Muscle layer of duodenum (tissue), 2 donors: ENCODE results near the gene TOM1L2.
"Not testable (repeated sequence)": the region's sequence is repeated elsewhere in the genome, so short reads cannot be mapped to it uniquely, and the experiment has no call there.

ENCODE experiments used
- H3K27ac ChIP-seq: one replicate; pipeline ENCODE4 v1.7.0; 2013; ENCODE audit warnings: mild to moderate bottlenecking, low read length
- H3K27me3 ChIP-seq: one replicate; pipeline ENCODE4 v1.7.0; 2013; ENCODE audit warnings: low read depth, mild to moderate bottlenecking, control low read depth, low read length
- H3K36me3 ChIP-seq, 2 donors: one replicate each; pipeline ENCODE4 v1.7.0; 2013; ENCODE audit warnings: low read length in 2 of 2, control low read depth in 1 of 2, mild to moderate bottlenecking in 1 of 2; ENCODE audit not compliant: insufficient read depth in 2 of 2, control insufficient read depth in 1 of 2
- H3K4me1 ChIP-seq, 2 donors: one replicate each; pipeline ENCODE4 v1.7.0; 2013; ENCODE audit warnings: low read length in 2 of 2, mild to moderate bottlenecking in 2 of 2, control low read depth in 1 of 2, moderate library complexity in 1 of 2; ENCODE audit not compliant: insufficient read depth in 2 of 2, control insufficient read depth in 1 of 2
- H3K4me3 ChIP-seq, 2 donors: one replicate each; pipeline ENCODE4 v1.7.0; 2013; ENCODE audit warnings: low read length in 2 of 2, low read depth in 1 of 2, mild to moderate bottlenecking in 1 of 2
- H3K9me3 ChIP-seq, 2 donors: one replicate each; pipeline ENCODE4 v1.7.0; 2013; ENCODE audit warnings: low read length in 2 of 2, control low read depth in 1 of 2, mild to moderate bottlenecking in 1 of 2; ENCODE audit not compliant: control insufficient read depth in 1 of 2
- donor health status: healthy.

TOM1L2 gene

GRCh38 chr17:17965152-17965721 lies 7.0 kb downstream of the TOM1L2 start:
- Histone ChIP-seq H3K27ac (no peak overlapping the region), H3K36me3 (no peaks in the 10 kb centered on the region), H3K4me1 (peaks cover under 1 to 25% of the 10 kb centered on the region in 2 donors), H3K9me3 (no peaks in the 10 kb centered on the region), H3K4me3 (no peak overlapping the region), H3K27me3 (no peaks in the 10 kb centered on the region)

- Histone ChIP-seq H3K36me3 (no peaks in the 10 kb centered on the region), H3K27ac (no peak overlapping the region), H3K4me1 (peaks cover 0 to 26% of the 10 kb centered on the region in 2 donors)
Observed at GRCh38 chr17:17964710-17965109, 7.5 kb downstream of the TOM1L2 start.

GRCh38 chr17:17963694-17964436 lies 8.3 kb downstream of the TOM1L2 start:
- no peaks in the 10 kb centered on the region for H3K36me3 ChIP-seq
- no peaks in the 10 kb centered on the region for H3K9me3 ChIP-seq
- peaks cover 7 to 28% of the 10 kb centered on the region in 2 donors for H3K4me1 ChIP-seq
- no peak overlapping the region for H3K4me3 ChIP-seq
- H3K27me3 ChIP-seq = no peaks in the 10 kb centered on the region
- no peak overlapping the region for H3K27ac ChIP-seq

More at GRCh38 chr17:17964710-17965109, 7.5 kb downstream of the TOM1L2 start:
- no peak overlapping the region for H3K4me3 ChIP-seq
- H3K27me3 ChIP-seq = no peaks in the 10 kb centered on the region
- H3K9me3 ChIP-seq = no peaks in the 10 kb centered on the region

GRCh38 chr17:17963066-17963465 lies 9.1 kb downstream of the TOM1L2 start:
- Histone ChIP-seq H3K36me3 (no peaks in the 10 kb centered on the region), H3K27me3 (no peaks in the 10 kb centered on the region), H3K4me1 (peaks cover 15 to 36% of the 10 kb centered on the region in 2 donors), H3K27ac (no peak overlapping the region), H3K9me3 (no peaks in the 10 kb centered on the region), H3K4me3 (no peak overlapping the region)

GRCh38 chr17:17960500-17961030 lies 11.6 kb downstream of the TOM1L2 start:
- Histone ChIP-seq H3K36me3 (no peaks in the 10 kb centered on the region), H3K27ac (peak overlapping the region; percentile 83), H3K27me3 (no peaks in the 10 kb centered on the region), H3K4me3 (peak overlapping the region in 1 of 2 donors; percentile 52), H3K4me1 (peaks cover 18 to 27% of the 10 kb centered on the region in 2 donors), H3K9me3 (no peaks in the 10 kb centered on the region)

GRCh38 chr17:17959520-17960361 lies 12.5 kb downstream of the TOM1L2 start:
- H3K36me3 ChIP-seq = peaks cover 0 to 3% of the 10 kb centered on the region in 2 donors
- peak overlapping the region; percentile 40 to 52 for H3K4me3 ChIP-seq
- peaks cover 18 to 24% of the 10 kb centered on the region in 2 donors for H3K4me1 ChIP-seq
- H3K27ac ChIP-seq = peak overlapping the region; percentile 83
- H3K9me3 ChIP-seq = no peaks in the 10 kb centered on the region
- no peaks in the 10 kb centered on the region for H3K27me3 ChIP-seq

- peaks cover 18 to 24% of the 10 kb centered on the region in 2 donors for H3K4me1 ChIP-seq
- H3K36me3 ChIP-seq = peaks cover 0 to 3% of the 10 kb centered on the region in 2 donors
- H3K27me3 ChIP-seq = no peaks in the 10 kb centered on the region
- H3K4me3 ChIP-seq = peak overlapping the region in 1 of 2 donors; percentile 52
- peak overlapping the region; percentile 83 for H3K27ac ChIP-seq
- H3K9me3 ChIP-seq = no peaks in the 10 kb centered on the region
Observed at GRCh38 chr17:17958982-17959381, 13.2 kb downstream of the TOM1L2 start.

- Histone ChIP-seq H3K9me3 (no peaks in the 10 kb centered on the region), H3K4me1 (peaks cover 18 to 24% of the 10 kb centered on the region in 2 donors), H3K27me3 (no peaks in the 10 kb centered on the region), H3K36me3 (peaks cover 0 to 3% of the 10 kb centered on the region in 2 donors), H3K4me3 (no peak overlapping the region), H3K27ac (peak overlapping the region; percentile 83)
Observed at GRCh38 chr17:17957584-17957916, 14.7 kb downstream of the TOM1L2 start.

- not testable (repeated sequence) for H3K27ac ChIP-seq, H3K9me3 ChIP-seq, H3K27me3 ChIP-seq, H3K36me3 ChIP-seq, H3K4me3 ChIP-seq
- H3K4me1 ChIP-seq = peaks cover 18 to 24% of the 10 kb centered on the region in 2 donors
Observed at GRCh38 chr17:17955790-17956341, 16.3 kb downstream of the TOM1L2 start.

- no peak overlapping the region for H3K27ac ChIP-seq
- H3K9me3 ChIP-seq = no peaks in the 10 kb centered on the region
- H3K4me1 ChIP-seq = peaks cover 13 to 15% of the 10 kb centered on the region in 2 donors
- H3K36me3 ChIP-seq = peaks cover 0 to 3% of the 10 kb centered on the region in 2 donors
- H3K27me3 ChIP-seq = no peaks in the 10 kb centered on the region
- H3K4me3 ChIP-seq = no peak overlapping the region
Observed at GRCh38 chr17:17954079-17954478, 18.1 kb downstream of the TOM1L2 start.

GRCh38 chr17:17952691-17953090 lies 19.5 kb downstream of the TOM1L2 start:
- Histone ChIP-seq H3K4me1 (peaks cover 0 to 1% of the 10 kb centered on the region in 2 donors), H3K27ac (no peak overlapping the region), H3K4me3 (no peak overlapping the region)

More at GRCh38 chr17:17952691-17953090, 19.5 kb downstream of the TOM1L2 start:
- peaks cover 0 to 3% of the 10 kb centered on the region in 2 donors for H3K36me3 ChIP-seq
- H3K27me3 ChIP-seq = no peaks in the 10 kb centered on the region
- no peaks in the 10 kb centered on the region for H3K9me3 ChIP-seq
